K562 (cell line): Measurements from ENCODE around the gene BLOC1S4. TPM values are rescaled to one million over a fixed set of nuclear protein-coding genes. Genes with fewer than 3 reads are reported as not detected.
A peak's percentile ranks its signal among the peaks of the same experiment; 100 is the strongest.

Experiments used
- CHD1 ChIP-seq: fragments of 200-600 bp; sonication (generic); IDR thresholded peaks from one replicate; pipeline ENCODE4 v1.6.1; 2012; ENCODE audit warnings: mild to moderate bottlenecking, moderate library complexity, low read length, inconsistent platforms
- E2F4 ChIP-seq: sonication (generic); formaldehyde crosslinking; IDR thresholded peaks from 2 replicates; pipeline ENCODE4 v1.8.0; 2022; ENCODE audit warnings: mild to moderate bottlenecking, low read depth, missing genetic modification reagents
- HMG20B ChIP-seq: fragments of 250-450 bp; sonication (Bioruptor Pico); IDR thresholded peaks from 2 replicates; pipeline ENCODE4 v1.5.0; 2021; ENCODE audit warnings: mild to moderate bottlenecking
- NBN ChIP-seq: fragments of 450-650 bp; IDR thresholded peaks from 2 replicates; pipeline ENCODE4 v1.6.1; 2016; ENCODE audit warnings: low read depth, mild to moderate bottlenecking
- NFXL1 ChIP-seq: fragments of 450-650 bp; formaldehyde crosslinking; IDR thresholded peaks from 2 replicates; pipeline ENCODE4 v1.4.0; 2021; ENCODE audit warnings: mild to moderate bottlenecking
- PATZ1 ChIP-seq: fragments of 250-450 bp; sonication (Bioruptor Pico); IDR thresholded peaks from 2 replicates; pipeline ENCODE4 v1.5.0; 2020; ENCODE audit warnings: mild to moderate bottlenecking, borderline replicate concordance
- RAD21 ChIP-seq, 2 experiments: fragments of 250-450 bp in 1 of 2; fragments of 450-650 bp in 1 of 2; sonication (Bioruptor Pico) in 1 of 2; formaldehyde crosslinking in 1 of 2; IDR thresholded peaks in 1 of 2; conservative IDR thresholded peaks in 1 of 2; 2 replicates each; pipeline versions ENCODE4 v1.4.0 to v1.8.0; 2020 to 2022; ENCODE audit warnings: mild to moderate bottlenecking in 2 of 2, moderate library complexity in 1 of 2
- RCOR1 ChIP-seq, 2 experiments: IDR thresholded peaks; 2 replicates each; pipeline ENCODE4 v1.6.1; 2012; ENCODE audit warnings: low read depth in 2 of 2, low read length in 2 of 2, borderline replicate concordance in 1 of 2, improper control_type of control experiment in 1 of 2
- TCF15 ChIP-seq: fragments of 250-450 bp; sonication (Bioruptor Pico); IDR thresholded peaks from 2 replicates; pipeline ENCODE4 v1.8.0; 2022; ENCODE audit warnings: moderate library complexity, mild to moderate bottlenecking, inconsistent platforms
- ZBTB17 ChIP-seq: fragments of 450-650 bp; formaldehyde crosslinking; IDR thresholded peaks from 2 replicates; pipeline ENCODE4 v1.4.0; 2020; ENCODE audit warnings: mild to moderate bottlenecking
- ZNF121 ChIP-seq: sonication (generic); formaldehyde crosslinking; conservative IDR thresholded peaks from 2 replicates; pipeline ENCODE4 v1.8.0; 2022; ENCODE audit warnings: missing genetic modification reagents
- ZNF184 ChIP-seq: sonication (generic); formaldehyde crosslinking; IDR thresholded peaks from 2 replicates; pipeline ENCODE4 v1.5.0; 2020; ENCODE audit warnings: missing genetic modification reagents
- ZNF311 ChIP-seq: fragments of 250-450 bp; sonication (Bioruptor Pico); IDR thresholded peaks from 2 replicates; pipeline ENCODE4 v1.4.0; 2020; ENCODE audit warnings: mild to moderate bottlenecking, moderate library complexity
- ZNF717 ChIP-seq: fragments of 250-450 bp; sonication (Bioruptor Pico); IDR thresholded peaks from 2 replicates; pipeline ENCODE4 v1.5.0; 2021
- polyA plus RNA-seq, 8 experiments: library from polyadenylated mRNA; depleted of rRNA in 4 of 8; stranded (reverse) in 5 of 8; unstranded in 3 of 8; fragments of >200 nt; fragmentation: Nextera tagmentation in 2 of 8; fragmentation: Illumina TruSeq in 1 of 8; extraction: Ambion mirVana in 2 of 8; extraction: Trizol in 1 of 8; gene quantifications; 2 replicates each; pipeline versions ENCODE4 v1.2.1 to v1.2.3, GENCODE V29; 2011 to 2014; ENCODE audit warnings: inconsistent platforms in 1 of 8, missing spikeins in 1 of 8
- total RNA-seq, 7 experiments: library from RNA; depleted of rRNA in 6 of 7; stranded (reverse); fragments of >200 nt in 6 of 7; fragmentation: Illumina TruSeq in 2 of 7; extraction: Trizol in 2 of 7; gene quantifications; 2 replicates each; pipeline versions ENCODE4 v1.2.1 to v1.2.3, GENCODE V29; 2011 to 2021; ENCODE audit warnings: low replicate concordance in 1 of 7
- TF ChIP-seq, protein P1 (sequence below): fragments of 250-450 bp; sonication (Bioruptor Pico); IDR thresholded peaks from 2 replicates; pipeline ENCODE4 v1.8.0; 2021; ENCODE audit warnings: borderline replicate concordance, mild to moderate bottlenecking, moderate library complexity; ENCODE audit not compliant: poor library complexity, severe bottlenecking

The BLOC1S4 gene
- total and polyA plus RNA-seq, 9 of the 15 experiments (the other 6 are each of a cell fraction or from before 2014, with no cell fraction given) = 3.1 to 31.6 (median 11.2) TPM

DNA sequence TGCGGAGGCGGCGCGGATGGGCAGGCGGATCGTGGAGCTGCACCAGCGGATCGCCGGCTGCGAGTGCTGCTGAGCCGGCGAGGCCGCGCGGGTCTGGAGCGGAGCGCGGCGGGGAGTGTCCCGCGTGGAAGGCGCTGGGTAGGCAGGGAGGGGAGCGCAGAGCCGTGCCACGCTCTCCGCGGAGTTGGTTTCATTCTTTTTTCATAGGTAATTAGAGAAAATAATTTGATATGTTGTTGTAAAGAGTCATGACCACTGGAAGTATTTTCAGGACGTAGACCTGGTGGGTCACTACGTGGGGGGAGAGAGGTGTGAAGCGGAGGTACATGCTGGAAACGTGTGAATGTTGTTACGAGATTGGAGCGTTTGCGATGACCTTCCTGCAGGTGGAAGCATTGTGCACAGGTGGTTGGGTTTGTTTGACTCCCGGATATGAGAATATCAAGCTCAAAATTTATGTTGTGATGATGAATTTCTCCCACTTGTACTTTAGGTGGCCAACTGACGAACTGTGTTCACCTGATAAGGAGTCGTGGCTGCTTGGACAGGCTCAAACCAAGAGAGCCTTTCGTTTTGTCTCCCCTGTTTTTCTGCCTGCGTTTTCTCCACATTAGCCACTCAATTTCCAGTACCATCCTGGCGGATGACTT is 41.3 kb upstream of the BLOC1S4 start (continued):
- TF ChIP-seq ZNF311 (CRISPR knock-in tag) = no peak
- peak; percentile 70 for TF ChIP-seq CHD1
- no peak for TF ChIP-seq ZNF717 (CRISPR knock-in tag)
- TF ChIP-seq ZNF184 (CRISPR knock-in tag) = no peak
- no peak for TF ChIP-seq TCF15
- TF ChIP-seq, protein P1, sequence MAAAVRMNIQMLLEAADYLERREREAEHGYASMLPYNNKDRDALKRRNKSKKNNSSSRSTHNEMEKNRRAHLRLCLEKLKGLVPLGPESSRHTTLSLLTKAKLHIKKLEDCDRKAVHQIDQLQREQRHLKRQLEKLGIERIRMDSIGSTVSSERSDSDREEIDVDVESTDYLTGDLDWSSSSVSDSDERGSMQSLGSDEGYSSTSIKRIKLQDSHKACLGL (CRISPR knock-in tag) = no peak
- peak; percentile 30 to 44 for TF ChIP-seq RAD21 (CRISPR knock-in tag; conservative IDR thresholded peaks at IDR 0.05 in 1 of 2, IDR thresholded peaks at IDR 0.05 in 1 of 2)
- TF ChIP-seq NBN = peak; percentile 82; the same call in 1 of the 2 replicates
- no peak for TF ChIP-seq E2F4
- TF ChIP-seq ZNF121 = no peak
- TF ChIP-seq HMG20B = no peak
- peak in 1 of 2 experiments; percentile 63; a peak in 1 of 4 replicates for TF ChIP-seq RCOR1 (IDR thresholded peaks at IDR 0.05; ENCODE audit: borderline replicate concordance in 1 of 2, low read depth in 2 of 2, low read length in 2 of 2)
- no peak for TF ChIP-seq NFXL1 (CRISPR knock-in tag)
- no peak for TF ChIP-seq PATZ1 (CRISPR knock-in tag)
- no peak for TF ChIP-seq ZBTB17 (CRISPR knock-in tag)
- TF ChIP-seq, all 486 proteins: peak for 92
